CD14-positive monocyte (primary cell): ENCODE results near the gene LRIT1. TPM values are rescaled to one million over a fixed set of nuclear protein-coding genes. Genes with fewer than 3 reads are reported as not detected.

Experiments
- DNase-seq, 3 donors: peaks; one replicate each; pipeline ENCODE4 v3.0.0-alpha.2; 2011 to 2022
- H2AFZ ChIP-seq: 2 replicates; pipeline ENCODE4 v1.6.0; 2012; ENCODE audit warnings: mild to moderate bottlenecking, low read depth, low read length, inconsistent platforms; ENCODE audit not compliant: insufficient read depth, poor library complexity, severe bottlenecking
- H3K27ac ChIP-seq, 2 donors: 1 replicate in 1 of 2; 2 replicates in 1 of 2; pipeline ENCODE4 v1.5.1; 2012 to 2013; ENCODE audit warnings: low read length in 2 of 2, control low read depth in 1 of 2, inconsistent platforms in 1 of 2, low read depth in 1 of 2, mild to moderate bottlenecking in 1 of 2
- H3K27me3 ChIP-seq, 2 donors: one replicate each; pipeline versions ENCODE4 v1.6.0 to v1.6.1; 2011 to 2013; ENCODE audit warnings: low read length in 2 of 2; ENCODE audit not compliant: control insufficient read depth in 2 of 2, insufficient read depth in 2 of 2
- H3K36me3 ChIP-seq, 2 donors: replicated peaks in 1 of 2; 1 replicate in 1 of 2; 2 replicates in 1 of 2; pipeline versions ENCODE4 v1.5.1 to v1.6.1; 2012 to 2013; ENCODE audit warnings: low read length in 2 of 2, control low read depth in 1 of 2, inconsistent platforms in 1 of 2, mild to moderate bottlenecking in 1 of 2; ENCODE audit not compliant: insufficient read depth in 2 of 2, control insufficient read depth in 1 of 2
- H3K4me1 ChIP-seq, 2 donors: 1 replicate in 1 of 2; 2 replicates in 1 of 2; pipeline versions ENCODE4 v1.5.1 to v1.6.1; 2012 to 2013; ENCODE audit warnings: low read length in 2 of 2, control low read depth in 1 of 2, inconsistent platforms in 1 of 2, mild to moderate bottlenecking in 1 of 2, moderate library complexity in 1 of 2; ENCODE audit not compliant: insufficient read depth in 2 of 2, control insufficient read depth in 1 of 2
- H3K4me2 ChIP-seq: replicated peaks from 2 replicates; pipeline ENCODE3; 2012; ENCODE audit warnings: low read length, moderate library complexity, mild to moderate bottlenecking; ENCODE audit not compliant: poor library complexity, severe bottlenecking; ENCODE audit errors: extremely low read depth
- H3K4me3 ChIP-seq, 3 experiments: fragments of 200-600 bp in 1 of 3; sonication (generic) in 1 of 3; replicated peaks in 1 of 3; 1 replicate in 2 of 3; 2 replicates in 1 of 3; pipeline ENCODE4 v1.5.1; 2011 to 2013; ENCODE audit warnings: low read length in 3 of 3, mild to moderate bottlenecking in 3 of 3, control low read depth in 2 of 3, low read depth in 2 of 3, inconsistent platforms in 1 of 3, moderate library complexity in 1 of 3
- H3K79me2 ChIP-seq: 2 replicates; pipeline ENCODE4 v1.6.0; 2012; ENCODE audit warnings: mild to moderate bottlenecking, control low read depth, inconsistent platforms, low read length, moderate library complexity; ENCODE audit not compliant: insufficient read depth
- H3K9ac ChIP-seq: 2 replicates; pipeline ENCODE4 v1.6.0; 2017; ENCODE audit warnings: low read length, mild to moderate bottlenecking; ENCODE audit not compliant: insufficient read depth, poor library complexity, severe bottlenecking
- H3K9me3 ChIP-seq, 2 donors: replicated peaks in 1 of 2; 1 replicate in 1 of 2; 2 replicates in 1 of 2; pipeline versions ENCODE4 v1.5.1 to v1.6.1; 2012 to 2013; ENCODE audit warnings: low read length in 2 of 2, control low read depth in 1 of 2; ENCODE audit not compliant: control insufficient read depth in 1 of 2, insufficient read depth in 1 of 2
- H4K20me1 ChIP-seq: 2 replicates; pipeline ENCODE4 v1.6.0; 2012; ENCODE audit warnings: mild to moderate bottlenecking, low read length, control low read depth, moderate library complexity; ENCODE audit not compliant: insufficient read depth
- H3K27ac Mint-ChIP-seq, 7 donors: one replicate each; pipeline ENCODE4 v1.8.0; 2020; ENCODE audit warnings: mild to moderate bottlenecking in 7 of 7, mixed read lengths in 7 of 7, moderate library complexity in 6 of 7, inconsistent platforms in 2 of 7
- H3K27me3 Mint-ChIP-seq, 3 donors: one replicate each; pipeline ENCODE4 v1.8.0; 2021 to 2022; ENCODE audit warnings: low read depth in 3 of 3, mild to moderate bottlenecking in 3 of 3, mixed read lengths in 3 of 3, moderate library complexity in 3 of 3, inconsistent platforms in 1 of 3
- H3K36me3 Mint-ChIP-seq, 2 donors: one replicate each; pipeline ENCODE4 v1.8.0; 2020; ENCODE audit warnings: mixed read lengths in 2 of 2, inconsistent platforms in 1 of 2, mild to moderate bottlenecking in 1 of 2
- H3K4me1 Mint-ChIP-seq: one replicate; pipeline ENCODE4 v1.8.0; 2020; ENCODE audit warnings: mild to moderate bottlenecking, mixed read lengths
- H3K4me3 Mint-ChIP-seq, 2 donors: one replicate each; pipeline ENCODE4 v1.8.0; 2020; ENCODE audit warnings: mild to moderate bottlenecking in 2 of 2, mixed read lengths in 2 of 2, moderate library complexity in 1 of 2
- H3K9me3 Mint-ChIP-seq, 7 donors: one replicate each; pipeline ENCODE4 v1.8.0; 2020 to 2022; ENCODE audit warnings: mixed read lengths in 7 of 7, mild to moderate bottlenecking in 6 of 7, moderate library complexity in 6 of 7, inconsistent platforms in 2 of 7
- CTCF ChIP-seq: fragments of 200-600 bp; IDR thresholded peaks from one replicate; pipeline ENCODE4 v1.8.0; 2022; ENCODE audit warnings: antibody characterized with exemption, mild to moderate bottlenecking
- WGBS: methylation state at CpG from one replicate; pipeline ENCODE4 v1.1.5; 2013; ENCODE audit warnings: missing lambda C conversion rate; ENCODE audit not compliant: insufficient coverage; 5-methylcytosine and 5-hydroxymethylcytosine counted together
- intact Hi-C, 2 donors: fragments of 100-400 bp; cut with micrococcal nuclease; formaldehyde crosslinking; loops; one replicate each; pipeline versions ENCODE4 v1.15.0 to v1.15.1; 2023
- polyA plus RNA-seq, 3 donors: library from polyadenylated mRNA; depleted of rRNA in 1 of 3; unstranded in 2 of 3; stranded (reverse) in 1 of 3; fragments of 300-500 nt in 2 of 3; fragments of >200 nt in 1 of 3; fragmentation: Illumina TruSeq in 2 of 3; gene quantifications; 1 replicate in 2 of 3; 2 replicates in 1 of 3; pipeline ENCODE4 v1.2.3, GENCODE V29; 2012 to 2021

LRIT1 gene
- polyA plus RNA-seq, 3 donors = not detected

GRCh38 chr10:84202349-84202748 is 39.0 kb downstream of the LRIT1 start:
- Histone ChIP-seq H3K9ac (no peak overlapping the region), H3K36me3 (no peaks in the 10 kb centered on the region), H4K20me1 (no peaks in the 10 kb centered on the region), H3K27ac (no peak overlapping the region), H2AFZ (no peak overlapping the region), H3K4me3 (no peak overlapping the region), H3K4me2 (no peak overlapping the region), H3K79me2 (no peaks in the 10 kb centered on the region), H3K9me3 (no peaks in the 10 kb centered on the region), H3K27me3 (peaks cover 0 to 4% of the 10 kb centered on the region in 2 donors), H3K4me1 (no peaks in the 10 kb centered on the region)
- H3K4me1 Mint-ChIP-seq = no peaks in the 10 kb centered on the region
- intact Hi-C loops = no loop called here
- no peaks in the 10 kb centered on the region for H3K9me3 Mint-ChIP-seq
- no peak overlapping the region for H3K4me3 Mint-ChIP-seq
- DNase-seq = no peak
- no peak overlapping the region for H3K27ac Mint-ChIP-seq
- TF ChIP-seq CTCF = no peak
- WGBS = 87% methylated on average over 4 of the region's 5 CpGs
- peaks cover 2 to 7% (median 6%) of the 10 kb centered on the region in 3 donors for H3K27me3 Mint-ChIP-seq
- no peaks in the 10 kb centered on the region for H3K36me3 Mint-ChIP-seq

GRCh38 chr10:84201682-84202081 is 39.7 kb downstream of the LRIT1 start:
- intact Hi-C loops = no loop called here
- no peak for TF ChIP-seq CTCF
- Histone ChIP-seq H3K36me3 (no peaks in the 10 kb centered on the region), H3K4me1 (no peaks in the 10 kb centered on the region), H3K9ac (no peak overlapping the region), H3K4me2 (no peak overlapping the region), H3K4me3 (no peak overlapping the region), H2AFZ (no peak overlapping the region), H4K20me1 (no peaks in the 10 kb centered on the region), H3K27me3 (peaks cover 0 to 9% of the 10 kb centered on the region in 2 donors), H3K79me2 (no peaks in the 10 kb centered on the region), H3K9me3 (no peaks in the 10 kb centered on the region), H3K27ac (no peak overlapping the region)
- 91% methylated on average over 8 of the region's 11 CpGs for WGBS
- Mint-ChIP-seq H3K36me3 (no peaks in the 10 kb centered on the region), H3K27me3 (peaks cover 5 to 11% (median 7%) of the 10 kb centered on the region in 3 donors), H3K4me3 (no peak overlapping the region), H3K4me1 (no peaks in the 10 kb centered on the region), H3K9me3 (no peaks in the 10 kb centered on the region), H3K27ac (no peak overlapping the region)
- no peak for DNase-seq
